MCF 10A (cell line): Measurements from ENCODE around the gene NUBP2. TPM values are rescaled to one million over a fixed set of nuclear protein-coding genes. Genes with fewer than 3 reads are reported as not detected.

Experiments
- Bru-seq: library from RNA; stranded (reverse); fragments of 400-500 nt; gene quantifications from one replicate; lab custom pipeline; 2021; lab: Mats Ljungman, UMichigan
- BruChase-seq, 2 experiments: library from RNA; stranded (reverse); fragments of 400-500 nt; gene quantifications; one replicate each; lab custom pipeline; 2021; lab: Mats Ljungman, UMichigan
- BruUV-seq: library from RNA; stranded (reverse); fragments of 400-500 nt; replicated peaks from 2 replicates; lab custom pipeline; 2021; lab: Mats Ljungman, UMichigan
- CTCF ChIA-PET: fragments of 300-600 bp; sonication (Branson Sonifier 250); formaldehyde crosslinking; extraction: SDS; loops from one replicate; lab custom pipeline; 2021; ENCODE audit warnings: antibody characterized with exemption, inconsistent platforms; lab: Yijun Ruan, JAX
- POLR2A ChIA-PET: fragments of 300-600, 350-650 bp; sonication (Branson Sonifier 250); formaldehyde crosslinking; extraction: SDS; loops from one replicate; lab custom pipeline; 2020; ENCODE audit warnings: antibody characterized with exemption, inconsistent platforms; lab: Yijun Ruan, JAX
- DNase-seq: peaks from one replicate; pipeline ENCODE4 v3.0.0-alpha.2; 2018; ENCODE audit not compliant: unreplicated experiment
- H3K27ac Mint-ChIP-seq: one replicate; pipeline ENCODE4 v1.8.0; 2022; ENCODE audit warnings: mild to moderate bottlenecking, low read depth, mixed read lengths; ENCODE audit not compliant: unreplicated experiment
- H3K27me3 Mint-ChIP-seq: one replicate; pipeline ENCODE4 v1.8.0; 2022; ENCODE audit warnings: mixed read lengths; ENCODE audit not compliant: insufficient read depth, unreplicated experiment
- H3K36me3 Mint-ChIP-seq: one replicate; pipeline ENCODE4 v1.8.0; 2022; ENCODE audit warnings: mild to moderate bottlenecking, moderate library complexity, mixed read lengths; ENCODE audit not compliant: insufficient read depth, unreplicated experiment
- H3K4me1 Mint-ChIP-seq: one replicate; pipeline ENCODE4 v1.8.0; 2022; ENCODE audit warnings: mixed read lengths; ENCODE audit not compliant: insufficient read depth, unreplicated experiment
- H3K4me3 Mint-ChIP-seq: one replicate; pipeline ENCODE4 v1.8.0; 2022; ENCODE audit warnings: mild to moderate bottlenecking, moderate library complexity, mixed read lengths; ENCODE audit not compliant: unreplicated experiment
- H3K9me3 Mint-ChIP-seq: one replicate; pipeline ENCODE4 v1.8.0; 2022; ENCODE audit warnings: mixed read lengths; ENCODE audit not compliant: unreplicated experiment
- intact Hi-C: fragments of 100-400 bp; cut with micrococcal nuclease; formaldehyde crosslinking; loops from 2 replicates; pipeline ENCODE4 v1.14.1; 2022
- long read RNA-seq: library from polyadenylated mRNA; stranded (forward); transcript quantifications from one replicate; pipeline ENCODE4 v2.0.0, GENCODE V29; 2022
- total RNA-seq: library from RNA; stranded (reverse); gene quantifications from 2 replicates; pipeline ENCODE4 v1.2.3, GENCODE V29; 2022
- TF ChIP-seq, protein P1 (sequence below): fragments of 200-600 bp; IDR thresholded peaks from one replicate; pipeline ENCODE4 v1.8.0; 2022; ENCODE audit warnings: antibody characterized with exemption, mild to moderate bottlenecking; ENCODE audit not compliant: unreplicated experiment

The NUBP2 gene, protein sequence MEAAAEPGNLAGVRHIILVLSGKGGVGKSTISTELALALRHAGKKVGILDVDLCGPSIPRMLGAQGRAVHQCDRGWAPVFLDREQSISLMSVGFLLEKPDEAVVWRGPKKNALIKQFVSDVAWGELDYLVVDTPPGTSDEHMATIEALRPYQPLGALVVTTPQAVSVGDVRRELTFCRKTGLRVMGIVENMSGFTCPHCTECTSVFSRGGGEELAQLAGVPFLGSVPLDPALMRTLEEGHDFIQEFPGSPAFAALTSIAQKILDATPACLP
- total RNA-seq = 71.3 and 73.9 TPM in 2 replicates
- percentile 59 among the genes with signal in this experiment for Bru-seq, nascent RNA
- percentile 80 among the genes with signal in this experiment for BruChase-seq, experiment 1, labeled RNA remaining after a 6-hour chase
- BruChase-seq, experiment 2, labeled RNA remaining after a 2-hour chase = percentile 68 among the genes with signal in this experiment
- long read RNA-seq, transcript NUBP2-215 (6 exons, 1,173 nt) = minor isoform, 21 of 159 reads
- long read RNA-seq, transcript NUBP2-201 (7 exons, 1,413 nt) = major isoform, 118 of 159 reads
- long read RNA-seq, partial matches to known transcripts = 6 of 159 reads
- long read RNA-seq, other reads (novel, unspliced or antisense) = 10 of 159 reads

DNA sequence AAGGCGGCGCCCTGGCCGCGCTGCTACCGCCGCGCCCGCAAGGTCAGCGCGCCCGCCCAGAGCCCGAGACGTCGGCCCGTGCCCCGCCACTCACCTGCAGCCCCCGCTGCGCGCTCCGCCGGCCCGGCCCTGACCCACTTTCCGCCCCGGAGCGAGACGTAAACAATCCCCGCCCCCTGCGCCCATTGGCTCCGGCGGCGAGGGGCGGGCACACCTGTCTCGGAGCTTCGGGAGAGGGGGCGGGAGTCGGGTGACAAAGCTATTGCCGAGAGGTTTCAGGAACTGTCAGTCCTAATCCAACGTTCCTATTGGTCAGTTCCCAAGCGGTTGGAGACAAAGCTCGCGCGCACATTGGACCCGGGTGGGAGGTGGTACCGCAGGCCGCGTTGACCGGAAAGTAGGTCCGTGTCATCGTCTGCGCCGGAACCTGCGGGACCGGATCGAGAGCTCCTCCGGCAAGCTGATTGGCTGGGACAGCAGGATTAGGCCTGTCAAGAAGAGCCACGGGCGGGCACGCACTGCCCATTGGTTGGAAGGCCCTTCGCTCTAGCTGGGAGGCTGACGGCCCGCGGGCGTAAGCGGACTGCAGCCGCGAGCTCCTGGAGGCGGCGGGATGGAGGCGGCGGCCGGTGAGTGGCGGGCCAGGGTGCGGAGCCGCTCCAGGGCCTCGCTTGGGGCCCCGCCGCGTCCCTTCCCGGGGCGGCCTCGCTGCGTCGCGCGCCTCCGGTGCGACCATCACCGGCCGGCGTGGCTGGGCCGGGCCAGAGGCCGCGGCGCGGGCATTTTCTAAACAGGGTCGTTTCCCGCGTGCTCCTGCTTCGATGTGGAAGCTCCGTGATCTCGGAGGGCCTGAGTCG is at the start of gene NUBP2, which contains the start of gene SPSB3:
NUBP2 (plus strand) TSS at position 553 of the 857 bp plus-strand sequence; CDS start at position 614, 61 bp downstream.
SPSB3 (minus strand) TSS at position 164 of the 857 bp plus-strand sequence. CDS start 1,088 bp downstream, outside the sequence.
- BruUV-seq = no TSS peak
- peak within 1 kb of the TSS; percentile 88 for H3K4me3 Mint-ChIP-seq
- POLR2A ChIA-PET = interaction anchor here (0.6 to 6.1 kb wide), 48 partner anchors 9 to 1811 kb away, joined by 3 to 137 read pairs (median 6); partner anchors contain the start of genes CRAMP1, EME2, FAHD1 and HAGH
- H3K36me3 Mint-ChIP-seq = peaks cover 56% of the 10 kb centered on the region
- peak within 1 kb of the TSS; percentile 78 for H3K27ac Mint-ChIP-seq
- intact Hi-C loops = no loop called here
- H3K9me3 Mint-ChIP-seq = no peaks in the 10 kb centered on the region
- H3K27me3 Mint-ChIP-seq = no peaks in the 10 kb centered on the region
- CTCF ChIA-PET = interaction anchor here (0.6 to 0.7 kb wide), 5 partner anchors 9 to 483 kb away, joined by 3 to 4 read pairs (median 3); no protein-coding TSS in a partner anchor
- peak; percentile 100 for DNase-seq
- TF ChIP-seq, protein P1, sequence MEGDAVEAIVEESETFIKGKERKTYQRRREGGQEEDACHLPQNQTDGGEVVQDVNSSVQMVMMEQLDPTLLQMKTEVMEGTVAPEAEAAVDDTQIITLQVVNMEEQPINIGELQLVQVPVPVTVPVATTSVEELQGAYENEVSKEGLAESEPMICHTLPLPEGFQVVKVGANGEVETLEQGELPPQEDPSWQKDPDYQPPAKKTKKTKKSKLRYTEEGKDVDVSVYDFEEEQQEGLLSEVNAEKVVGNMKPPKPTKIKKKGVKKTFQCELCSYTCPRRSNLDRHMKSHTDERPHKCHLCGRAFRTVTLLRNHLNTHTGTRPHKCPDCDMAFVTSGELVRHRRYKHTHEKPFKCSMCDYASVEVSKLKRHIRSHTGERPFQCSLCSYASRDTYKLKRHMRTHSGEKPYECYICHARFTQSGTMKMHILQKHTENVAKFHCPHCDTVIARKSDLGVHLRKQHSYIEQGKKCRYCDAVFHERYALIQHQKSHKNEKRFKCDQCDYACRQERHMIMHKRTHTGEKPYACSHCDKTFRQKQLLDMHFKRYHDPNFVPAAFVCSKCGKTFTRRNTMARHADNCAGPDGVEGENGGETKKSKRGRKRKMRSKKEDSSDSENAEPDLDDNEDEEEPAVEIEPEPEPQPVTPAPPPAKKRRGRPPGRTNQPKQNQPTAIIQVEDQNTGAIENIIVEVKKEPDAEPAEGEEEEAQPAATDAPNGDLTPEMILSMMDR = no peak
- H3K4me1 Mint-ChIP-seq = peaks cover 9% of the 10 kb centered on the region

GRCh38 chr16:1734123-1734522 is 48.6 kb upstream of the NUBP2 start:
- Mint-ChIP-seq H3K4me1 (no peaks in the 10 kb centered on the region), H3K27ac (no peak overlapping the region), H3K9me3 (no peaks in the 10 kb centered on the region), H3K36me3 (peaks cover 33% of the 10 kb centered on the region), H3K4me3 (no peak overlapping the region), H3K27me3 (no peaks in the 10 kb centered on the region)
- ChIA-PET POLR2A (no interaction called here), CTCF (no interaction called here)
- TF ChIP-seq, protein P1 = no peak
- intact Hi-C loops = no loop called here
- BruUV-seq = no TSS peak
- no peak for DNase-seq

DNA sequence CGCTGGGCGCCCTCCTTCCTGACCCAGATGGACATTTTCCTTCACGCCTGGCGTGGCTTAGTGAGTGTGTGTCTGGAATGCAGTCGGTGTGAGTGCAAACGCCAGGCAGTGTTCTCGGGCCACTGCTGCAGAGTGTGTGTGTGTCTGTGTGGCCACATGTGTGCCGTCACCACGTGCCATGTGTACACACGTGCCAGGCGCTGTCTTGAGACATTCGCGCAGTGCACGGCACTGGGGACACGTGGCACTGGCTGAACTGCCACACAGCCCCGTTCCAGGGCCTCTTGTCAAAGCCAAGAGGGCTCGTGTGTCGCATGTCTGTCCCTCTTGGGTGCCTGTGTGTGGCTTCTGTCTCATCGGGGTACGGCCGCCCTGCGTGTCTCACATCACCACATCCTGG is 47.9 kb upstream of the NUBP2 start:
- BruUV-seq = no TSS peak
- ChIA-PET CTCF (no interaction called here), POLR2A (no interaction called here)
- Mint-ChIP-seq H3K27ac (no peak overlapping the region), H3K9me3 (no peaks in the 10 kb centered on the region), H3K4me1 (no peaks in the 10 kb centered on the region), H3K4me3 (no peak overlapping the region), H3K36me3 (peaks cover 32% of the 10 kb centered on the region), H3K27me3 (no peaks in the 10 kb centered on the region)
- TF ChIP-seq, protein P1 = no peak
- no peak for DNase-seq
- intact Hi-C loops = no loop called here
